Stimulated activated CD8-positive, alpha-beta memory T cell treated with anti-CD3 and anti-CD28 coated beads, Interleukin-2, amount 100 ng/mL, for 1 hour (primary cell): ENCODE measurements around the gene IKBKE.

Experiments
- DNase-seq, 2 donors: peaks; one replicate each; pipeline ENCODE4 v3.0.0-alpha.2; 2020; ENCODE audit warnings: low read depth in 2 of 2

Gene IKBKE

DNA sequence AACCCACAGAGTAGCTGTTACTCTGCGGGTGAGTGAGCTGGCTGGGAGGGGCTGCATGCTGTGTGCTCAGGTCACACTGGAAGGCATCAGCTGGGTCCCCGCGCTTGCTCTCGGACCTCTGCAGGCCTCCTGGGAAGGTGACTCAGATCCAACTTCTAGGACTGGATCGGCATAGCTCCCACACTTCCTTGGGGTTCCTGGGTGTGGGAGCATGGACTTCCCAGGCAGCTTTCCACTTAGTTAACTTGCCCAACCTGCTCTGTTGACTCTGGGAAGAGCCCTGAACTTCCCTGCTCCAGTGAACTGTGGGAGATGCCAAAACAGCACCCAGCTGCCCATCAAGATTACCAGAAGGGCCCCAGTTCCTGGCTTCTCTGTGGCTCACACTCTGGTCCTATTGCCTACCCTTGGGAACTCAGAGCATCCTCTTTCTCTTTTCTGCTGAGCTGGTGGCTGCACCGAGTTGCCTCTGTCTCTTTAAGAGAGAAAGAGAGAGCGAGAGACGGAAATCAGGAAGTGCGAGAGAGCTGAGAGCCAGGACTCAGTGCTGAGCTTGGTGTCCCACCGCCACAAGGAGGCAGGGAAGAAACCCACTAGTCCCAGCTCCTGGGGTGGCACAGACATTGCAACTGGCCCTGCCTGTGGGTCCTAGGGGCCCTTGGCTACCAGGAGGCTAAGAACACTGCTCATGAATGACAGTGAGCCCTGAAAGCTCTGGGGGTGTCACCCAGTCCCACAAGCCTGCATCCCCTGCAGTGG lies at the start of gene IKBKE:
IKBKE (plus strand) TSS at position 544 of the 759 bp plus-strand sequence. CDS start 2,752 bp downstream, outside the sequence.
- DNase-seq, result no peak

- no peak for DNase-seq
Observed at GRCh38 chr1:206421616-206422340, 48.5 kb upstream of the IKBKE start.

GRCh38 chr1:206422525-206422924 lies 47.8 kb upstream of the IKBKE start:
- DNase-seq, result no peak

GRCh38 chr1:206427291-206427690 lies 43.0 kb upstream of the IKBKE start:
- DNase-seq, result no peak

GRCh38 chr1:206429421-206429820 lies 40.9 kb upstream of the IKBKE start:
- no peak for DNase-seq

DNA sequence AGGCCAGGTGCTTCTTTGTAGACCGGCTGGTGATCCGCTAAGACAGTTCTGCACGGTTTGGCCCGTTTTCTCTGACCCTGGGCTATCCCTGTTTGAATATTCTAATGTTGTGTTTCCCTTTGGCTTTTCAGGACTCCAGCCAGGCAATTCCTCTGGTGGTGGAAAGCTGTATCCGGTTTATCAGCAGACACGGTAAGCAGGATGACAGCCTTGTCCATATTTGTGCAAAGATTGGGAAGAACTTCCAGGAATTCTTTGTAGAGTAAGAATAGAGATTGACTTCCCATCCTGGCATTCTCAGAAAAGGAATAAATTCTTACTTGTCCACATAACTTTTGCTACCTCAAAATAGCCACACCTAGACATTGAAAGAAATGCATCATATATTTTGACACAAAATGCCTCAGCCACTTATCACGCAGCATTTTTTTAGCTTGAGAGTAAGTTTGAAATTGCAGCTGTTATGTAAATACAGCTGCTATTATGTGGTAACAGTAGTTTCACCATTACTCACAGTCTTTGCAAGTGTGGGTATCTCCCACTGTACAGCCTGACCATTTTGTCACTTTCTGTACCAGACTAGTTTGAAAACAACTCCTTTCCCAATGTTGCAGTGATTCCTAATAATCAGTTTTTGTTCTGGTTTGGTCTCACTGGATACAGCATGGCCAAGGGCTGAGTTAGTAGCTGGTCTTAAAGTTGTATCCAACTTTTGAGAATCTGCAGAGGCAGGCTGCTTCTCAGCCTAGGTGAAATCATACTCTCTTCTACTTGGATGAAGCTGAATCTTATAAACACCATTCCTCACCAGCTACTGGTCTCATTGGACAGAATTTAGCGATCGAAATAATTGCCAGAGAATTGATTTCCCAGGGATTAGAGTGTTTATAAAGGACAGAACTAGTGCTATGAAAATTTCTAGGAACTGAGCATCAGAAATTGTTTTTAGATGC lies 40.0 kb upstream of the IKBKE start:
- no peak for DNase-seq

- DNase-seq, result no peak
Observed at GRCh38 chr1:206435445-206435844, 34.8 kb upstream of the IKBKE start.

DNA sequence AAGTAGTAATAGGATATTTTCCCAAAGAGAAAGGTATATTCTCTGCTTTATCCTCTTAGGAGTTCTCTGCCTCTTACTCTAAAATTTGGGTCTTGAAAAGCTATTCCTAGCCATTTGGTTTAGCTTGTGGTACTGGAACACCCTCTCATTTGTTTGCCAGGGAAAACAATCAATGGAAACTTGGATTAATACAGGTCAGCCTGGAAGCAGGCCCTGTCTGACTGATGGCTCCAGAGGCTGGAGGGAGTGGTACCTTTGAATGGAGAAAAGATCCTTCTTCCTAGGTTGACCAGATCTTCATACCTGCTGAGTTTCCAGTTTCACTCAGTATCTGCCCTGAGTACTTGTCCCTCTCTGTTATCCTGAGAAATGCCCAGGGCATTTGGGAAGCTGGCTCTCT lies 31.7 kb upstream of the IKBKE start:
- no peak for DNase-seq

DNA sequence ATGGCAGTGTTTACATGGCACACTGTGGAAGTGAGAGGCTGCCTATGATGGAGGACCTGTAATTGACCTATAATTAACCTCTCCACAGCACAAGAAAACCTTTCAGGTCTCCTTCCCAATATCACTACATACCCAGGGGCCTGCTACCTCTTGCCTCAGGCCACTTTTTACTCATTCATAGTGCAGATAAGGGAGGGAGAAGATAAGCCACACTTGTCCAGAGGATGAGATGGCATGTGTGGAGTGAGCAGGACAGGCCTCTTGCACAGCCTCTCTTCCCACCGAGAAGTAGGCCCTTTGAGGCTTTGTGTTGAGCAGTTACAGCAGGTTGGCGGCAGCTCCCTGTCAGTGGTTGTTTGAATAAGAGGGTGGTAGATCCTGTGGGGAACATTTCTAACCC lies 31.1 kb upstream of the IKBKE start:
- DNase-seq, result no peak

DNA sequence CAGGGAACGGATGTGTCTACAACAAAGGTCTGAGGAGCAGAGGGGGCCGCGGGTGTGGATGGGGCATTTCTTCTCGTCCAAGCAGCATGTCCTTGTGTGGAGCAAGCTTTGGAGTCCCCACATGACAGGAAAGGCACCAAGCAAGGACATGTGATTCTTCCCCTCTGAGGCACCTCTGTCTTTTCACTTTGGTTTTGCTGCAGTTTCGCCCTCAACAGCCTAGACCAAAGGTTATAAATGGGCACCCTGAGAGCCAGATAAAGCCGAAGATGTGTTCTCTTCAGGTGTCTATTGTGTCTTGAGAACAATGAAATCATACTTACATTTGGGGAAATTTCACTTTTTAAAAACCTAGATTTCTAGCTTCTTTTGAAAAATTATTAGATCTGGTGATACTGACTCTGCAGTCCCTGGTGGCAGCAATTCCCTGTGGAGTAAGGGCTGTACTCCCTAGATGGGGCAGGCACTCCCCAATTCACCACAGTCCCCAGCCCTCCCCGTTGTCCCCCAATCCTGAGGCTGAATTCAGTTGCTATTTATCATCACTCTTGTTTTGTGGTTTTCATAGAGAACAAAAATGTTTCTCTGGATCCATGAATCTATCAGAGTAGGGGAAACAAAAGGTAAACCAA lies 28.8 kb upstream of the IKBKE start:
- no peak for DNase-seq

DNA sequence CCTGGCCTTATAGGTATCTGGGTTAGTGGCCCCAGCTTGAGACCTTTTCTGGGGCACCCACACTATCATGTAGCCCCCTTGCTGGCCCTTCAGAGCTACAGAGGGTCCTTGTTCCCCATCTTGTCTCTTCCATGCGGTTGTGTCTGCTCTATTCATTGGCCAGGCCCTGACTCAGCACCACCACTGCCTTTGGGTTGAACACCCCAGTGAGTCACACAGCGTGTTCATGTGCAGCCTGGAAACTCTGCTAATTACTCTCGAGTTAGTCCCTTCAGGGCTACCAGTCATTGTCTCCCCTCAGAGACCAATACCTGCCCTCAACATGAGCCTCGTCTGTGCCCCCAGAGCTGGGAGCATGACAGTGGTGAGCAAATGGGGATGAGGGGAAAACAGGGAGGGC lies 28.2 kb upstream of the IKBKE start:
- DNase-seq, result no peak

GRCh38 chr1:206445116-206445515 lies 25.2 kb upstream of the IKBKE start:
- no peak for DNase-seq

DNA sequence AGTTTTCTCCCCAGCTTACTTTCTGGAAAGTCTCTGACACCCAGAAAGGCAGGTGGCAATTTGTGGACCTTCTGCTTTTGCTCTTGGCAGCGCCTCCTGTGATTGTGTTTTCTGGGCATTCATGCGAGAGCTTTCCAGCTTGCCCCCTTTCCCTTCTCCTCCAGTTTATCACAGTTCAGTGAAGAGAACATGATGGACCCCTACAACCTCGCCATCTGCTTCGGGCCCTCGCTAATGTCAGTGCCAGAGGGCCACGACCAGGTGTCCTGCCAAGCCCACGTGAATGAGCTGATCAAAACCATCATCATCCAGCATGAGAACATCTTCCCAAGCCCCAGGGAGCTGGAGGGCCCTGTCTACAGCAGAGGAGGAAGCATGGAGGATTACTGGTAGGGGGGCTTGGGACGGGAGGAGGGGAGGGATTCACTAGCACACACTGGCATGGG lies 24.3 kb upstream of the IKBKE start:
- DNase-seq, result no peak

- DNase-seq, result no peak
Observed at GRCh38 chr1:206446688-206447421, 23.4 kb upstream of the IKBKE start.

DNA sequence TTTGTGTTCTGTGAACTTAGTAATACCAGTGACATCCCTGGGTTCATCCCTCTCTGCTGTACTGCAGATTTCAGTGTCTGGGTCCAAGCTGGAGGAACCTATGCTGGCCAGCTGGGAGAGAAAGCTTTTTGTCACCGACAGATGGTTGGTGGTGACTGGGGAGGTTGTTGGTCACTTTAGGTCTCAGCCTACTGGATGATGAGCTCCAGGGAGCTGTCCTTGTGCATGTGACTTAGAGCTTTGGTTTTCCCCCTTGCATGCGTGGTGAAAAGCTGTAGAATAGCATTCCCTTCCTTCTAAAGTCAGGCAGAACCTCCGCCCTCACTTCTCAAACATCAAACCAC lies 22.9 kb upstream of the IKBKE start:
- no peak for DNase-seq

- DNase-seq, result no peak
Observed at GRCh38 chr1:206447792-206448191, 22.5 kb upstream of the IKBKE start.

- no peak for DNase-seq
Observed at GRCh38 chr1:206448471-206448870, 21.8 kb upstream of the IKBKE start.

- no peak for DNase-seq
Observed at GRCh38 chr1:206449565-206449964, 20.7 kb upstream of the IKBKE start.

GRCh38 chr1:206450281-206450680 lies 20.0 kb upstream of the IKBKE start:
- no peak for DNase-seq

- no peak for DNase-seq
Observed at GRCh38 chr1:206451134-206451686, 19.1 kb upstream of the IKBKE start.

- DNase-seq, result no peak
Observed at GRCh38 chr1:206453111-206453510, 17.2 kb upstream of the IKBKE start.
